Activated CD4-positive, alpha-beta memory T cell treated with anti-CD3 and anti-CD28 coated beads, Interleukin-2, amount 10 ng/mL, durations not matched to agents 7 days and 5 days (primary cell): ENCODE measurements around the gene XPC. TPM values are rescaled to one million over a fixed set of nuclear protein-coding genes. Genes with fewer than 3 reads are reported as not detected.
A peak's percentile ranks its signal among the peaks of the same experiment; 100 is the strongest.

Source experiments
- CTCF ChIA-PET: fragments of 350-600 bp; sonication (Branson Sonifier 250); formaldehyde crosslinking; loops from one replicate; lab custom pipeline; 2021; ENCODE audit warnings: antibody characterized with exemption, inconsistent platforms; lab: Charles Lee
- POLR2A ChIA-PET: fragments of 350-600 bp; sonication (Branson Sonifier 250); formaldehyde crosslinking; loops from one replicate; lab custom pipeline; 2021; ENCODE audit warnings: antibody characterized with exemption; lab: Charles Lee
- DNase-seq: peaks from one replicate; pipeline ENCODE4 v3.0.0-alpha.2; 2020
- H3K27ac Mint-ChIP-seq: one replicate; pipeline ENCODE4 v1.8.0; 2021; ENCODE audit warnings: mild to moderate bottlenecking, mixed read lengths
- H3K27me3 Mint-ChIP-seq: one replicate; pipeline ENCODE4 v1.8.0; 2021; ENCODE audit warnings: mixed read lengths
- H3K36me3 Mint-ChIP-seq: one replicate; pipeline ENCODE4 v1.8.0; 2021; ENCODE audit warnings: low read depth, mixed read lengths
- H3K4me1 Mint-ChIP-seq: one replicate; pipeline ENCODE4 v1.8.0; 2021; ENCODE audit warnings: mixed read lengths
- H3K4me3 Mint-ChIP-seq: one replicate; pipeline ENCODE4 v1.8.0; 2021; ENCODE audit warnings: mild to moderate bottlenecking, mixed read lengths
- H3K9me3 Mint-ChIP-seq: one replicate; pipeline ENCODE4 v1.8.0; 2021; ENCODE audit warnings: mixed read lengths
- total RNA-seq, 2 experiments: library from RNA; stranded (reverse); gene quantifications; one replicate each; pipeline ENCODE4 v1.2.3, GENCODE V29; 2021

XPC gene
- total RNA-seq, 2 experiments from 2014 or later = 34.2 to 34.8 TPM

DNA sequence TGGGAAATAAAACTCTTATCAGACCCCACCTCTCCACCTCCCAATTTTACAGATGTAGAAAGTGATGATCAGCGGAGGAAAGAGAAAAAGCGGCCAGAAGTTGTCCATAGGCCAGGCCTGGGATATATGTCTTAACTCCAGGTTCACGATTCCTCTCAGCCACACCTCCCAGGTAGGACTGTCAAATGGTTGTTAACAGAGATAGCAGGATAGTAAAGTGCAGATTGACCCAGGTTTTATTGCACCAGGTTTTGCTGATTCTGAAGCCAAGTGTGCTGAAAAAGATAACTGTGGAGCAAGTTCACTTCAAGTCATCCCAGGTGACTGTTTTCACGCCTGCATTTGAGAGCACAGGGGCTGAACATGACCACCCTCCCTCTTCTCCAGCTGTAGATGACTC, 36.4 kb upstream of the XPC start:
- Mint-ChIP-seq H3K36me3 (no peaks in the 10 kb centered on the region), H3K9me3 (no peaks in the 10 kb centered on the region), H3K27me3 (peaks cover 1% of the 10 kb centered on the region), H3K27ac (no peak overlapping the region), H3K4me1 (no peaks in the 10 kb centered on the region), H3K4me3 (no peak overlapping the region)
- ChIA-PET POLR2A (no interaction called here), CTCF (no interaction called here)
- DNase-seq = no peak

DNA sequence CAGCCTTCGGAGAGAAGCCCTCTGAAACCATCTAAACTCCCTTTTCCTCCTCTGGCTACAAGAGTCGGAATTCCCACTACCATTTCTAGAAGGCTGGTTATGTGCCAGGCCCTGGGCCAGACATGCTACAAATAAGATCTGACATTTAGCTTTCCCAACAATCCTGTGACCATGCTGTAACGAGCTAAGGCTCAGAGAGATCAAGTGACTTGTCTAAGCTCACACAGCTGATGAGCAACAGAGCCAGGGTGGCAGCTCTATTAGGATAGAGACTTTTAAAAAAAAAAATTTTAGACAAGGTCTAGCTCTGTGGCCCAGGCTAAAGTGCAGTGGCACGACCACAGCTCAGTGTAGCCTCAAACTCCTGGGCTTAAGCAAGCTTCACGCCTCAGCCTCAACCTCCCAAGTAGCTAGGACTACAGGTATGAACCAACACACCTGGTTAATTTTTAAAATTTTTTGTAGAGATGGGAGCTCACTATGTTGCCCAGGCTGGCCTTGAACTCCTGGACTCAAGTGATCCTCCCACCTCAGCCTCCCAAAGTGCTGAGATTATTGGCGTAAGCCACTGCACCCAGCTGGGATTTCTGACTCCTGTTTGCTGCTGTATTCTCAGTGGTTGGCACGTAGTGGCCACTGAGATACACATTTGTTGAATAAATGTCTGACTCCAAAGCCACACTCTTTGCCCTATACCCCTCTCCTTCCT, 34.8 kb upstream of the XPC start:
- Mint-ChIP-seq H3K36me3 (no peaks in the 10 kb centered on the region), H3K4me3 (no peak overlapping the region), H3K9me3 (no peaks in the 10 kb centered on the region), H3K27me3 (peaks cover 1% of the 10 kb centered on the region), H3K27ac (no peak overlapping the region), H3K4me1 (no peaks in the 10 kb centered on the region)
- CTCF ChIA-PET = interaction anchor here (2.4 kb wide), 1 partner anchor 9 kb away, joined by 19 read pairs; no protein-coding TSS in a partner anchor
- no peak for DNase-seq
- POLR2A ChIA-PET = no interaction called here

DNA sequence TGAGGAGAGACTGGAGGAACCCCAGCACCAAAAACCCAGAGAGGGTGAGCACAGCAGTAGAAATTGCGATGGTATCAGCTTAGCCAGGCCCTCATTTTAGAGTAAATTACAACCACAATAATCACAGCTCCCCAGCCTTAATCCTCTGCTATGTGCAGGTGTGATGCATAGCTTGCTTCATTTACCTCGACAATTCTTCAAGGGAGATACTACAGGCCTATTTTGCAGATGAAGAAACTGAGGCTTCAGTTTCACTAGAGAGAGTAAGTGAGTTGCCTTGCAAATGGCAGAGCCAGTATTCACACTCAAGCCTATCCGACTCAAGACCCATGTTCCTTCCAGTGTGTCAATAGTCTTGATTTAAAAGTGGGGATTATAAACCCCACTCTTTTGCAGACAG, 33.6 kb upstream of the XPC start:
- H3K4me3 Mint-ChIP-seq = no peak overlapping the region
- ChIA-PET CTCF (interaction anchor here (2.4 kb wide), 1 partner anchor 8 kb away, joined by 19 read pairs; no protein-coding TSS in a partner anchor), POLR2A (no interaction called here)
- H3K9me3 Mint-ChIP-seq = no peaks in the 10 kb centered on the region
- no peak overlapping the region for H3K27ac Mint-ChIP-seq
- no peak for DNase-seq
- H3K4me1 Mint-ChIP-seq = no peaks in the 10 kb centered on the region
- H3K27me3 Mint-ChIP-seq = no peaks in the 10 kb centered on the region
- no peaks in the 10 kb centered on the region for H3K36me3 Mint-ChIP-seq

DNA sequence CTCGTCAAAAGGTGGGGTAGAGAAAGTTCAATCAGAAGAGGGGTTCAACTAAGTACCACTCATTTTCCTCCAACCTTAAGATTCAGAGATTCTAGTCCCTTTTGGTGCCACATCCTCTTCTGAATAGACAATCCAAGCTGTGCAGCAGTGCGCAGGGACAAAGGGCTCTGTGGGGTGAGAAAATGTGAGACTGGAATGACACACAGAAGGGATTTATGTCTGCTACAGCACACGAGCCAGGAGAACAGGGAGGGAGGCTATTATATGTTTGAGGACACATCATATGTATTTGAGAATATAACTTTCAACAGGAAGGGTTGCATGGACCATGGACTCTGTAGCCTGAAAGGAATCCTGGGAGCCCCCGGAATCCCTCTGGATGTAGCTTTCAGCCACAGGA, 33.2 kb upstream of the XPC start:
- Mint-ChIP-seq H3K36me3 (no peaks in the 10 kb centered on the region), H3K27me3 (no peaks in the 10 kb centered on the region), H3K4me3 (no peak overlapping the region), H3K27ac (no peak overlapping the region), H3K4me1 (no peaks in the 10 kb centered on the region), H3K9me3 (no peaks in the 10 kb centered on the region)
- ChIA-PET POLR2A (no interaction called here), CTCF (interaction anchor here (2.4 kb wide), 1 partner anchor 7 kb away, joined by 19 read pairs; no protein-coding TSS in a partner anchor)
- DNase-seq = no peak

DNA sequence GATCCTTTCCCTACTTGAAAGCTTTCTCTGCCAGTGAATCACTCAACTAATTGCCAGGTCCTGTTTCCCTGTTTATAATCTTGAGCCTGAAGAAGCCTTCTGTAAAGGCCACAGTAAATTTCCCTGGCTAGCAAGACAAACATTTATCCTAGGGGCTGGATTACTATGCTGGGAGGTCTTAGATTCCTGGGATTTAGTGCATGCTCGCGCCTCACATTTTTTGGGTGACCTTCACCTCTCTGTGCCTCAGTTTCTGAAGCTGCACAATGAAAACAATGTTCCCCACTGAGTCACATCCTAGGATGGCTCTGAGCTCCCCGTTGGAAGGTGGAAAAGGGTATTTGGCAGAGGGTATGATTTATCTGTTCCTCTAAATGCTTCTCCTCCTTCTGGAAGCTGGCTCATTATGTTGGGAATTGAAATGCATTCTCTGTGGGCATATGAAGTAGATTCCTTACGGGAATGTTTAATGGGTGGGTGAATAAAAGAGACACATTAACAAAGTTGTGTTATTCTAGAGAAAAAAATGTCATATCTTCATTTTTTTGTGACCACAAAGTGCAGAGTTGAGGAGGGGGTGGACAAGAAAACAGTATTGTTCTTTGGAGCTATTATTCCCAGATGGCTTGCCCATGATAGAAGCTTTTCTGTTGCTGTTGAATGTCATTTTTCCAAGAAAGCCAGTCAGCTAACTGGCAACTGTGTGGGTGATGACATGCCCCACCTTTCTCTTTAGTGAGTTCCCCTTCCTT, 32.6 kb upstream of the XPC start:
- ChIA-PET POLR2A (no interaction called here), CTCF (no interaction called here)
- H3K9me3 Mint-ChIP-seq = no peaks in the 10 kb centered on the region

DNA sequence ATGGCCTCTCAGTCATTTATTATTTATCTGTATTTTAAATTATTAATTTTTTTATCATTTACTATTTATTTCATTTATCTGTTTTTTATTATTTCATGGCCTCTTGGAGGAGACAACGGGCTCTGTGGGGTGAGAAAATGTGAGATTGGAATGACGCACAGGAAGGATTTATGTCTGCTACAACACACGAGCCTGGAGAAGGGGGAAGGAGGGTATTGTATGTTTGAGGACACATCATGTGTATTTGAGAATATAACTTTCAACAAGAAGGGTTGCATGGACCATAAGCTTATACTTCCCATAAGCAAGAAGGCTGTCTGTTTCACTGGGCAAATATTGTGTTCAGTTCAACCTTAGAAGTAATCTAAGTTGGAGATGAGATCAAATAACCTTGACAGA, 31.9 kb upstream of the XPC start:
- POLR2A ChIA-PET = no interaction called here
- H3K4me3 Mint-ChIP-seq = no peak overlapping the region
- H3K27ac Mint-ChIP-seq = no peak overlapping the region
- CTCF ChIA-PET = no interaction called here
- DNase-seq = no peak
- no peaks in the 10 kb centered on the region for H3K36me3 Mint-ChIP-seq
- no peaks in the 10 kb centered on the region for H3K27me3 Mint-ChIP-seq
- no peaks in the 10 kb centered on the region for H3K4me1 Mint-ChIP-seq
- no peaks in the 10 kb centered on the region for H3K9me3 Mint-ChIP-seq

More for the DNA sequence above, 32.6 kb upstream of the XPC start:
- H3K4me1 Mint-ChIP-seq = no peaks in the 10 kb centered on the region
- no peaks in the 10 kb centered on the region for H3K36me3 Mint-ChIP-seq
- no peak for DNase-seq
- H3K27ac Mint-ChIP-seq = no peak overlapping the region
- no peaks in the 10 kb centered on the region for H3K27me3 Mint-ChIP-seq
- H3K4me3 Mint-ChIP-seq = no peak overlapping the region

DNA sequence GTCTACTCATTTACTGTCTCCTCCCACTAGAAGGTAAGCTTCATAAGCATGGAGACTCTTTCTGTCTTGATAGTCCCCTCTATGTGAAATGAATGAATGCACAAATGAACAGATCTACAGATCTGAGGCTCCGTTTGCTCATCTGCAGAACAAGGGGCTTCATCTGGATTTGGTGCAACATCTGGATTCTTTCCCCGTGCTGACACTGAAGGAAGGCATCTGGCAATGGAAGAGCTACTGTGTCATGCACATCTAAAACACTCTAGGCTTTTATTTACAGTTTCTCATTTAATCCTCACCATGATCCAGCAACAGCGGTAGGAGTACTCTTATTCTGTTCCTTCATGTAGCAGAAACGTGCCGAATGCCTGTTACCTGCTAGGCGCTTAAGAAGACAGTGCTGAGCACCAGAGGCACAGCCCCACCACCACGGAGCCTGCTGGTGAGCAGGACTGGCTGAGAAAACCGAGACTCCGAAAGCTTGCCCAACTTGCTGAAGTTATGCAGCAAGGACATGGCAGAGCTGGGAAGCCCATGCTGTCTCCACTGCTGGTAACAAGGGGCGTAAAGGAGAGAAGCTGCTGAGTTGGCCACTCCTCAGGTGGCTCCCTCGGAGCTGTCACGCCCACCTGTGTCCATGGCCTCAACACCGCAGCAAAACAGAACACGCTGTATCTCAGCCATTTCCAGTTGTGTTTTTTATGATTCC, 31.3 kb upstream of the XPC start:
- POLR2A ChIA-PET = no interaction called here
- CTCF ChIA-PET = no interaction called here
- Mint-ChIP-seq H3K9me3 (no peaks in the 10 kb centered on the region), H3K4me1 (no peaks in the 10 kb centered on the region), H3K27ac (no peak overlapping the region), H3K27me3 (no peaks in the 10 kb centered on the region), H3K36me3 (no peaks in the 10 kb centered on the region), H3K4me3 (no peak overlapping the region)
- DNase-seq = no peak

DNA sequence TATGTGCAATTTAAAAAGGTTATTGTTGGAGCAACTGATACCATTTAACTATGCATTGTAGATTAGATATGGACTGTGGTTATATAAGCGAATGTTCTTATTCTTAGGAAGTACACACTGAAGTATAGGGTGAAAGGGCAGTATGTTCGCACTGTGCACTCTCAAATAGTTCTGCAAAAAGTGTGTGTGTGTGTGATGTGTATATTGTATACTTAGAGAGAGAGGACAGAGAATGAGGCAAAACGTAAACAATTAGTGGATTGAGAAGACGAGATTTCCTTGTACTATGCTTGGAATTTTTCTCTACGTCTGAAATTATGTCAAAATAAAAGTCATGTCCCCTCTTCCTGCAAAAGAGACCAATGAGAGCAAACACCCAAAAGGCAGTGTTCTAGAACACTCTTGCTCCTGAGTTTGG, 30.6 kb upstream of the XPC start:
- H3K4me1 Mint-ChIP-seq = no peaks in the 10 kb centered on the region
- H3K27me3 Mint-ChIP-seq = no peaks in the 10 kb centered on the region
- H3K36me3 Mint-ChIP-seq = no peaks in the 10 kb centered on the region
- no peaks in the 10 kb centered on the region for H3K9me3 Mint-ChIP-seq
- POLR2A ChIA-PET = no interaction called here
- DNase-seq = no peak
- CTCF ChIA-PET = no interaction called here
- H3K4me3 Mint-ChIP-seq = no peak overlapping the region
- H3K27ac Mint-ChIP-seq = no peak overlapping the region

DNA sequence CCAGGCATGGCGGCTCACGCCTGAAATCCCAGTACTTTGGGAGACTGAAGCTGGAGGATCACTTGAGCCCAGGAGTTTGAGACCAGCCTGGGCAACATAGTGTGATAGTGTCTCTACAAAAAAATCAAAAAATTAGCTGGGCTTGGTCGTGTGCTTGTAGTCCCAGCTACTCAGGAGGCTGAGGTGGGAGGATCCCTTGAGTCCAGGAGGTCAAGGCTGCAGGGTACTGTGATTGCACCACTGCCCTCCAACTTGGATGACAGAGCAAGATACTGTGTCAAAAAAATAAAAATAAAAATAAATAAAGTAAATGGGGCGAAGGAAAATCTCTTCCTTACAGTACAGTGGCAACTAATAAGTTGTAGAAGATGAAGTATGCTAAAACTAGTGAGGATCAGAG, 29.8 kb upstream of the XPC start:
- Mint-ChIP-seq H3K4me3 (no peak overlapping the region), H3K27ac (no peak overlapping the region), H3K4me1 (no peaks in the 10 kb centered on the region), H3K27me3 (no peaks in the 10 kb centered on the region), H3K36me3 (no peaks in the 10 kb centered on the region), H3K9me3 (no peaks in the 10 kb centered on the region)
- CTCF ChIA-PET = no interaction called here
- POLR2A ChIA-PET = no interaction called here
- DNase-seq = no peak

- Mint-ChIP-seq H3K27ac (no peak overlapping the region), H3K36me3 (no peaks in the 10 kb centered on the region), H3K4me3 (no peak overlapping the region), H3K27me3 (no peaks in the 10 kb centered on the region), H3K9me3 (no peaks in the 10 kb centered on the region), H3K4me1 (no peaks in the 10 kb centered on the region)
- CTCF ChIA-PET = no interaction called here
- POLR2A ChIA-PET = no interaction called here
- no peak for DNase-seq
Observed at GRCh38 chr3:14206548-14207177, 28.3 kb upstream of the XPC start.

DNA sequence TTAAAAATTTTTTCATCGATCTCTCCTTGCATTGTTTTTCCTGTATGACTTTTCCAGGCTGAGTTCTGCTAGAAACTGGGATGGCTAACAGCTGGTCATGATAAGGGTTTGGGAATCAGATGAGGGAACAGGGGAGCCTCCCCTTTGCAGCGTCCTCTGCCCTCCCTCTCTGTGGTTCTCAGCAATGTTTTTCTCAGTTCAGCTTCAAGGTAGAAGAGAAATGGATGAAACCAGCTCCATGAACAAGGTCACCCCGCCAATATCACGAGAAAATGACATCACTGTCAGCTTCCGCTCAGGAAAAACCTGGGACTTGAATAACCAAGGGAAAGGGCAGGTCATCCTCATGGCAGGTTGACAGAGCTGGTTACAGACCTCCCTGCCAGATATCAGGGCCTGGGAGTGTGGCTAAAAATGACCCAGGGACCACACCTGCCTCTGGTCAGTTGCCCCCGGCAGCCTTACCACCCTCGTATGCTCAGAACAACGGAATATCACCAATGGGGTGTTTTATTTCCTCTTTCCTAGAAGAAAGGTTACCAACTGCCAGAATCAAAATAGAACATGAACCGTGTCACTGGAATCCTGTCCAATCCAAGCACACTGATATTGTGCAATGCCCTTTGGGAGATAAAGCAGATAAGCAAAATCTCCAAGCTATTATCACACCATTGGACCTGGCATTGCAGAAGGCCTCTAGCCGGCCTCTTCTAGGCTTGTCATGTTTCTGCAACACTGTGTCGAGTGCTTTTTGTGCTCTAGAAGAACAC, 26.3 kb upstream of the XPC start:
- Mint-ChIP-seq H3K27me3 (no peaks in the 10 kb centered on the region), H3K4me3 (no peak overlapping the region), H3K9me3 (no peaks in the 10 kb centered on the region), H3K36me3 (no peaks in the 10 kb centered on the region), H3K27ac (no peak overlapping the region), H3K4me1 (no peaks in the 10 kb centered on the region)
- ChIA-PET POLR2A (interaction anchor here (1.1 to 1.3 kb wide), 2 partner anchors 11 to 26 kb away, joined by 3 to 7 read pairs; partner anchors contain the start of genes LSM3 and XPC), CTCF (interaction anchor here (1.1 to 3.5 kb wide), 20 partner anchors 8 to 482 kb away, joined by 3 to 25 read pairs (median 5); partner anchors contain the start of genes LSM3 and XPC)
- DNase-seq = no peak

GRCh38 chr3:14203521-14204079, 25.2 kb upstream of the XPC start:
- H3K9me3 Mint-ChIP-seq = no peaks in the 10 kb centered on the region
- peak; percentile 48 for DNase-seq
- no peaks in the 10 kb centered on the region for H3K27me3 Mint-ChIP-seq
- ChIA-PET POLR2A (interaction anchor here (1.1 to 1.3 kb wide), 3 partner anchors 25 to 448 kb away, joined by 3 to 7 read pairs (median 3); partner anchors contain the start of genes CCDC174, LSM3 and XPC), CTCF (interaction anchor here (0.6 to 3.5 kb wide), 54 partner anchors 8 to 483 kb away, joined by 3 to 25 read pairs (median 4); partner anchors contain the start of genes CHCHD4, LSM3, SLC6A6 and XPC)
- H3K4me1 Mint-ChIP-seq = no peaks in the 10 kb centered on the region
- no peak overlapping the region for H3K27ac Mint-ChIP-seq
- peaks cover 9% of the 10 kb centered on the region for H3K36me3 Mint-ChIP-seq
- H3K4me3 Mint-ChIP-seq = no peak overlapping the region
